Frontal cortex (tissue), 4 donors: Measurements from ENCODE around the gene CSNK1A1. TPM values are rescaled to one million over a fixed set of nuclear protein-coding genes. Genes with fewer than 3 reads are reported as not detected.

Source experiments
- DNase-seq, 2 donors: peaks; one replicate each; pipeline ENCODE4 v3.0.0; 2012; ENCODE audit warnings: low spot score in 2 of 2
- FAIRE-seq: peaks from 2 replicates; lab custom pipeline; 2012; peaks lifted over from hg19 to GRCh38; lab: Jason Lieb, UNC
- total RNA-seq: library from RNA; depleted of rRNA; stranded (reverse); fragments of >200 nt; gene quantifications from one replicate; pipeline ENCODE4 v1.2.3, GENCODE V29; 2014
- donor health status: control.
- donor health status: control.
- donor health status: control.

CSNK1A1 gene
- total RNA-seq, 1 donor from 2014 or later: 353 TPM

- FAIRE-seq (no peak), DNase-seq (no peak)
These were observed 54.3 kb downstream of the CSNK1A1 start for GRCh38 chr5:149496917-149497316.

GRCh38 chr5:149496166-149496565 is 55.1 kb downstream of the CSNK1A1 start:
- DNase-seq (no peak), FAIRE-seq (no peak)

DNA sequence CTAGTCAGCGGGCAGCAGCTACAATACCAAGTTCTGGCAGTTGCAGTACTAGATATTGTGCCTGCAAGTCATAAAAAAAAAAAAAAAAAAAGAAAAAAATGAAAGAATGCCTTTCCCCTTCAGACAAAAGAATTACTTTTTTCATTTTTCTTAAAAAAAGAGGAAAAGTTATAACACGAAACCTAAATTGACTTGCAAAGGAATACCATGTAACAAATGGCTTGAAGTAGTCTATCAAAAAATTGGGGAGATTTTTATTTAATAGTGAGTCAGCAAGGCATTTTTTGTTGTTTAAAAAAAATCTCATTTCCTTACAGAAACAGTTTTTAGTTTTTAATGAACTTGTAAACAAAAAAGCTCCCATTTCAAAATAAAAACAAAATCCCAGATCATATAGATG is 55.6 kb downstream of the CSNK1A1 start:
- no peak for DNase-seq
- FAIRE-seq: no peak

GRCh38 chr5:149493316-149493715 is 57.9 kb downstream of the CSNK1A1 start:
- no peak for FAIRE-seq
- no peak for DNase-seq

DNA sequence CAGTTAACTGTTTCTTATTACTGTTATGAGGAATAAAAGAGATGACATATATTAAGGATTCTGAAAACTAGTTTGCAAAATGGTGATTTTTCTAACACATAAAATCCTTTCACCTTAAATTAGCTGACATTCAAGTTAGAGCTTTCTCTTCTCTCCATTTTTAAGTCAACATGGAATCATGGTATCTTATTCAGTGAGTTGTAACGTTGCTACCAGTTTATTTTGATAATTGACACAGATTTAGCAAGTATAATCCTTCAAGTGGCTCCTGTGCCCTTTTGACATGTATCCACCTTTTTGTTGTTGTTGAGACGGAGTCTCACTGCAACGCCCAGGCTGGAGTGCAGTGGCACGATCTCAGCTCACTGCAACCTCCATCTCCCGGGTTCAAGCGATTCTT is 58.5 kb downstream of the CSNK1A1 start:
- no peak for FAIRE-seq

GRCh38 chr5:149490599-149491485 is 60.4 kb downstream of the CSNK1A1 start:
- no peak for FAIRE-seq
- DNase-seq: no peak

More for the DNA sequence above, 58.5 kb downstream of the CSNK1A1 start:
- DNase-seq: no peak

- DNase-seq: no peak
- FAIRE-seq: no peak
These were observed 61.6 kb downstream of the CSNK1A1 start for GRCh38 chr5:149489605-149490037.

DNA sequence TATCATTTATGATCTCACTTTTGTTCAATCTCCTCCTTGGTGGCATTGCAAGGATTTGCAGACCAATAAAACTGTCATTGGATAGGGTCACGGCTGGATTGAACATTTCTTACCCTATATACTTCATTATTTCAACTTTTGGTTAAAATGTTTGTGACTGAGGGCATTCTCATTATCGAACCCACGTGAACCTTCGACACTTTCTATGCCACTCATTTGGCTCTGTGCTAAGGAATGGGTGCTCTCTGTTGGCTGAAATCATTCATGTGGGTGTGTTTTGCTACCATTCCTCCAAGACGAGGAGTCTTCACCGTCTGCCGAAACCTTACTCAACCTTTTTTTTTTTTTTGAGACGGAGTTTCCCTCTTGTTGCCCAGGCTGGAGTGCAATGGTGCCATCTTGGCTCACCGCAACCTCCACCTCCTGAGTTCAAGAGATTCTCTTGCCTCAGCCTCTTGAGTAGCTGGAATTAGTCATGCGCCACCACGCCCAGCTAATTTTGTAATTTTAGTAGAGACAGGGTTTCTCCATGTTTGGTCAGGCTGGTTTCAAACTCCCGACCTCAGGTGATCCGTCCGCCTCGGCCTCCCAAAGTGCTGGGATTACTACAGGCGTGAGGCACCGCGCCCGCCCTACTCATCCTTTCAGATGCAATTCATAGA is 62.5 kb downstream of the CSNK1A1 start:
- FAIRE-seq: no peak
- no peak for DNase-seq

DNA sequence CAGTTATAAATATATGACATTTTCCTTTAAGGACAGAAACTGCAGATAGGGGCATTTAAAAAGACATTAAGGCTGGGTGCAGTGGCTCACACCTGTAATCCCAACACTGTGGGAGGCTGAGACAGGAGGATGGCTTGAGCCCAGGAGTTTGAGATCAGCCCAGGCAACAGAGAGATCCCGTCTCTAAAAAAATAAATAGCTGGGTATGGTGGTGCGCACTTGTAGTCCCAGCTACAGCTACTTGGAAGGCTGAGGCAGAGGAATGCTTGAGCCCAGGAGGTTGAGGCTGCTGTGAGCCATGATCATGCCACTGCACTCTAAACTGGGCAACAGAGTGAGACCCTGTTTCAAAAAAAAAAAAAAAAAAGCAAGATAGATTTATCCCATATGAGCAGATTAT is 63.6 kb downstream of the CSNK1A1 start:
- DNase-seq (no peak), FAIRE-seq (no peak)

DNA sequence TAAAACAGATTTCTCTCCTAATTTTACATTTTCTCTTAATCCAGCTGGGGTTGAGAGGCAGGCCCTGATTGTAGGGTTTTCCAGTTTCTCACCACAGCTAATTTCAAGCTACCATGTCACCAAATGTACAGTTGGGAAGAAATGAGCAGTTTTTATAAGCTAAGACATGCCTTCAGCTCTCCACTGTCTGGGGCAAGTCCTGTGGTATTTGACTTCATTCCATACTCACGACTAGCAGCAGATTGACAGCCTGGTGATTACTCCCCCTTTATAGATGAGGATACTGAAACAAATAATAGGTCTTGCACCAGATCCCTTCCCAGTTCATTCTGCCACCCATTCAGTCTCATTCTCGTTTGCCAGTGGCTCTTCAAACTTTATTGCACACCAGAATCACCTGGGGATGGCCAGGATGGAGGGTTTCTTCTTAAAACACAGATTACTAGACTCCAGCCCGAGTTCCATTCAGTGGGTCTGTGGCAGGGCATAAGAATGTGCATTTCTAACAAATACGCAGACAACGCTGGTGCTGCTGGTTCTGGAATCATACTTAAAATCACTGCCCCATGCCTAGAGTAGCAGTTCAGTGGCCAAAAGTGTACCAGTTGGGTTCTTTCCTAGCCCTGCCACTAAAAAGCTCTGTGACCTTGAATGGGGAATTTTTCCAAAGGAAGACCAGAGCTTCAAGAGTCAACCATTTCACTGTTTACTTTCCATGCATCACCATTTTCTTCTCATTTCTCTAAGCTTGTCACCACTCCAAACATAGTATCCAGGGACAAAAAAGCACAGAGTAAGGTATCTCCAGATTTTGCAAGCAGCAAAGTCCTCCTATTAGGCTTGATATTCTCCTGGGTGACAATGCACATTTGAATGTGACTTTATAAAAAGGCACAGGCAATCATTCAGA is 64.3 kb downstream of the CSNK1A1 start:
- DNase-seq: no peak
- no peak for FAIRE-seq

DNA sequence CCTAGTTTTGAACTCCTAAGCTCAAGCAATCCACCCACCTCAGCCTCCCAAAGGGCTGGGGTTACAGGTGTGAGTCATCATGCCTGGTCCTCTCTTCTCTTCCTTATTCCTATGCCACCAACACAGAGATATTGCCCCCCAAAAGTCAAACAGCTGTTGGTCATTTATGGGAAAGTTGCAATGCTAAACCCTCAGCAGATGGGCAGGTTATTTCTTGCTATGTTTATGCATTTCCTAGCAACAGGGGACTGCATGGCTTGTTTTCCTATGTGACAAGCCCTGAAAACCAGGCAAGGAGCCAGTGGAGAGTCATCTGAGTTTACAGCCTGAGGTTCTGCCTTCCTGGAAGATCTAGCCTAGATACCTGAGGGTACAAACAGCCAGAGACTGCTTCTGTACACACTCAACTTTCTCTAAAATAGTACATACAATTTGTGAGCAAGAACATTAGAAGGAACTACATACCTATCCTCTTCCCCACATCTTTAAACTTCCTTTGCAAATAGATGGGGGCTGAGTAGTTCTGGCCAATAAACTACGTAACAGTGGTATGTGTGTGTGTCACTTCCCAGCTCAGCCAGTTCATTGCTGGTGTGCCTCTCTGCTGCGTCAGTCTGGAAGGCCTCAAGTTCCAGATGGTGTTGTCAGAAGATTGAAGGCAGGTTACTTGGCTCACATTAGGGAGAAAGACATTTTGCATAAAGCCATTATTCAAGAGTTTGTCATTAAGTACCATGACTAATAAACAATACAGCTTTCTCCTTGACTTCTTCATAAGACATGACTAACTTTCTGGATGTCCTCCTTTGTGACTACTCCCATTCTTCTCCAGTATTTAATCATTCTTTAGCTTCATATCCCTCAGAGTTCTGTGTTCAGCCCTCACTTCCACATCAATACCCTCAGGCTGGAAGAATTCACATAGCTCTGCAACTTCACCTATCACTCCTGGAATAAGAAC is 65.3 kb downstream of the CSNK1A1 start:
- FAIRE-seq: no peak
- no peak for DNase-seq

DNA sequence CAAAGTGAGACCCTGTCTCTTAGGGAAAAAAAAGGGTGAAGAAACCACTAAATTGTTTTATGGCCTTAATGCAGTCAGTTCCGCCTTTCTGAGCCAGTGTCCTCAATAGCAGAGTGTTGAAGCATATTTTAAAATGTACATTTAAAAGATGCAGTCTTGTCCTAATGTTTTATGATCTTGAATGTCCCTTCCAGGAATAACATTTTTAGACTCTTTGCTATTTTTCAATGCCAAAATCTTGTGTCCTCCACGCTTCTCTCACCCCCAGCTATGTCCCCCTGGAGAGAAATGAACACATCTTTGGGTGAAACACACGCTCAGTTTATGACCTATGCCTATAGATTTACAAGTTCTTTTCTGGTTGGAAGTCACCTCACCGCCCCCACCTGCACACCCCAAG is 69.8 kb downstream of the CSNK1A1 start:
- FAIRE-seq: no peak
- DNase-seq: no peak

- DNase-seq (no peak), FAIRE-seq (no peak)
These were observed 72.5 kb downstream of the CSNK1A1 start for GRCh38 chr5:149478761-149479160.

GRCh38 chr5:149475777-149476176 is 75.5 kb downstream of the CSNK1A1 start:
- DNase-seq (no peak), FAIRE-seq (no peak)

- DNase-seq (no peak), FAIRE-seq (no peak)
These were observed 77.0 kb downstream of the CSNK1A1 start for GRCh38 chr5:149474198-149474597.

DNA sequence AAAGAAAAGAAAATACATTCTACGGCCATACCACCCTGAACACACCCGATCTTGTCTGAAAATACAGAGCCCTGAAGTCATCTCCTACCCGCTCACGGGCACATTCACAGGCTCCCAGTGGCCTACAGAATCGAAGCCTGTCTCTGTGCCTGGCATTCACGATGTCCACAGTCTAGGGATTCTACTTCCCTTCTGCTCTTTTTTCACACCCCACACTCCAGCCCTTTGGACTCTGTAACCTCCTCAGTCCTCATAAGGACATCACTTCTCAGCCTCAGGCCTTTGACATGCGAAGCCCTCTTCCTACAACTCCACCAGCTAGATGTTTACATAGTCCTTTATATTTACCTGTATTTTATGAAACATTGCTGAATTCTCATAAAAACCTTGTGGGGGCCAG is 77.8 kb downstream of the CSNK1A1 start:
- DNase-seq: no peak
- FAIRE-seq: no peak

DNA sequence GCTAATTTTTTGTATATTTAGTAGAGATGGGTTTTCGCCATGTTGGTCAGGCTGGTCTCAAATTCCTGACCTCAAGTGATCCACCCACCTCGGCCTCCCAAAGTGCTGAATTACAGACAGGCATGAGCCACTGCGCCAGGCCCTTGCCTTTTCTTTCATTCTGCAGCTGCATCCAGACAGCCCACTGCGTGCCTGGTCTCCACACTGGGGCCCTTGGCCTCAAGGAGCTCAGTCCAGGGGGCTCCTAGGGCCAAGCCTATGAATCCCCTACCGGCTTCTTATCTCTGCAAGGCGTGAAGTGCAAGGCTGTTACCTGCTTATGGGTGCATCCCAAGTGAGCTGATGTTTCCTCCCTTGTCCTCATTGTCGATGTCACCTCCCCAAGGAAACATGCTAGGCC is 78.8 kb downstream of the CSNK1A1 start:
- DNase-seq (no peak), FAIRE-seq (no peak)

GRCh38 chr5:149471406-149472183 is 79.6 kb downstream of the CSNK1A1 start:
- DNase-seq (no peak), FAIRE-seq (no peak)
